ENCODE results near the gene PRICKLE2.

Gene PRICKLE2

GRCh38 chr3:64157150-64158035 lies 67.9 kb downstream of the PRICKLE2 start:
- DNase-seq (ENCODE audit: low spot score) = no peak

- no peak for DNase-seq (ENCODE audit: low spot score)
These were observed 69.9 kb downstream of the PRICKLE2 start for GRCh38 chr3:64155328-64155727.

DNA sequence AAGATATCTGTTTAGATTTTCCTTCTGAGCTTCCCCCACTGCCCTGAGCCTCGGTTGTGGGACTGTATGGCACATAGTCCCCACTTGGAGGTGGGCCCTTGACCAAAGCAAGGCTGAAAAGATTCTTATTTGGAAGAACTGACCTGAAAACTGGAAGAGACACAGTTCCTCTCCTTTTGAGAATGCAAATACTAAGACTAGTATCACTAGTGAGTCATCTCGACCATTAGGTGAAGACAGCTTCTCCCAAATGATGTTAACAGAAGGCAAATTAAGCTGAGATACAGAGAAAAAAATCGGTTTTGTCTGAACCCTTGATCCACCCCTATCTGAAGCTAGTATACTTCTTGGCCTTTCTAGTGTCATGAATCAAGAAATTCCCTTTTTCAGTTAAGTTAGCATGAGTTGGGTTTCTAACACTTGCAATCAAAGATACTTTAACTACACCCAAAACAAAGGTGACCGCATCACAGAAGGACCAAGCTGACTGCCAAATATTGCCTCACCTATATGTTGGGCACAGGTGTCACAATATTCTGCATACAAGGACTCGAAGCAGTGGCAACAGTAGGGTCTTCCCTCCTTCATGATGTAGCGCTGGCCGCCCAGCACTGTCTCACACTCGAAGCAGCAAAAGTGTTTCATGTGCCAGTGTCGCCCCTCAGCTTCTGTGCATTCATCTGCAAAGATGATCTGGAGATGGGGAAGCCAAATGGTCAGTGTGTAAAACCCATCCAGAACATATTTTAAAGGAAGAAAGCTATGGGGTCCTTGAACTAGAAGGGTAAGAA lies 72.4 kb downstream of the PRICKLE2 start:
- no peak for DNase-seq (ENCODE audit: low spot score)

GRCh38 chr3:64152086-64152485 lies 73.2 kb downstream of the PRICKLE2 start:
- no peak for DNase-seq (ENCODE audit: low spot score)

DNA sequence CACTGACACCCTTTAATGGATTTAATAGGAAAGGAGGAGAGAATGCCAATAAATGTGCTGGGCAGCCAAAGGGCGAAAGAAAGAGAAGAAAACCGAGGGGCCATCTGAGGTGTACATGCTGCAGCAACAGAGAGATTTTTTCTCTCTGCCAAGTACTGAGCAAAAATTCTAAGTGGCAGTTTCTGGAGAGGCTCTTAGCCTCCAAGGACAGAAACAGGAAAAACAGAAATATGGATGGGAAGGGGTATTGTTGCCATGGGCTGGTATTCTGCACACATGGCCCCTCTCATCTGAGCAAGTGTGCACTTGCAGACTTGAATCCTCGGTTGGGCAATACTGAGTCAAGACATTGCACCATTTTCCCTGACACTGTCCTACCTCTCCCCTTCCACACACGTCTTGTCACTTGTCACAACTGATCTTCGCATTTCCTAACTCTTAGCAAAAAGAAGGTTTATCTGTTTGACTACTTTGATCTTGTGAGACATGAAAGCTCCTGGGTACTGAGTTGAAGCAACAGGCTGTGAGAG lies 73.9 kb downstream of the PRICKLE2 start:
- DNase-seq (ENCODE audit: low spot score) = no peak

DNA sequence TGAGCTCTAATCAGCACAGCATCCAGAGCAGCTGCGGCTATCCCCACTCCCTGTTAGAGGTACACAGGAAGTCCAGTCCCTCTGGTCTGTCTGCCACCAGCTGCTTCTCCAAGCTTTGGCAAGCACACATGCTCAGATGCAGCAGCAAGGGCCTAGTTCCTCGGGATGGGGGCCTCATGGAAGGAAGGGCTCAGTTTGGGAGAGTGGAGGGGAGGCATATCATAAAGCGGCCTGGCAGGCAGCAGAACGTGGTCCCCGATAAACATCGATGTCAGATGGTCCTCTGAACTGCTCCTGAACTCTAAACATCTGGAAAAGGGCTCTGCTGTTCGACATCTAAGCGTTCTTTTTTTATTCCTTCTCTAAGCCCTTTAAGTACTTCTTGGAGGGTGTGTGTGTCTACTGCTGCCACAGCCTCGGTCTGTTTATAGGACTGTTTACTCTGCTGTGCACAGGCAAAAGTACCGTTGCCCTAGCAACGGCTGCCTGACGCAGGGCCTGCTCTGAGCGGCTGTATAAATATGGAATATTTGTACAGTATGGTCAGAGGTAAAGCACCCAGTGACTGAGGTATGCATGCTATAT lies 74.6 kb downstream of the PRICKLE2 start:
- DNase-seq (ENCODE audit: low spot score) = peak; percentile 62

DNA sequence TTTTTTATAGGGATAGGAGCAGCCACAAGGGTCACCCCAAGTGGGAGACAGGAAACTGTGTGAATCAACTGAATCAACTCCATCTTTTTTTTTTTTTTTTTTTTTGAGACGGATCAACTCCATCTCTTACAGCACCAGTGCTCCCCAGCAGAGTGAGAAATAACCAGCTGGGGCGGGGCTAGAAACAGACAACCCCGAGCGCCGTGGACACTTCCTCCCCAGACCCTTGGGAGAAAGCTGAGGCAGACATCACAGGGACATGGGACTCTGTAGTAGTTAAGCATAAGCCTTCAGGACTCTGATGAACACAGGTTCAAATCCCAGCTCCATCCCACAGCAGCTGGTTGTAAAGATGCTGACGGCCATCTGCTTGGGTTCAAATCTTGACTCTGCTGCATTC lies 75.4 kb downstream of the PRICKLE2 start:
- no peak for DNase-seq (ENCODE audit: low spot score)

- no peak for DNase-seq (ENCODE audit: low spot score)
These were observed 76.2 kb downstream of the PRICKLE2 start for GRCh38 chr3:64148955-64149653.

DNA sequence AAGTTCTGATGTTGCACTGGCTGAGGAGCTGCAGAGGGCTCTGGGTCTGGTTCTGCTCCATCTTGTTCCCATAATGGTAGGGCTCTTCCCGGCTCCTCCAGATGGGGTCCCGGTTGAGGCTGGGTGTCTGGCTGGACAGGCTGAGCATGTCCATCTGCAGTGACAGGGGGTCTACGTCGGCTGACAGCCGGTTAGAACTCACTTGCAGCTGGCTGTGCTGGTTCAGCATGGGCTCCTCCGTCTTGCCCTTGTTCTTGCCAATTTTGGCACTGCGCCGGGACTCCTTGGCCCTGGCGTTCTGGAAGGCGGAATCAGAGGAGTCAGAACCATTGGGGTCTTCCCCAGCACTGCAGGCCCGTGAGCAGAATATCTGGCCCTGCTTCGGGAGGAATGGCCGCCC lies 78.1 kb downstream of the PRICKLE2 start:
- DNase-seq (ENCODE audit: low spot score) = no peak

GRCh38 chr3:64145438-64145837 lies 79.8 kb downstream of the PRICKLE2 start:
- DNase-seq (ENCODE audit: low spot score) = no peak

DNA sequence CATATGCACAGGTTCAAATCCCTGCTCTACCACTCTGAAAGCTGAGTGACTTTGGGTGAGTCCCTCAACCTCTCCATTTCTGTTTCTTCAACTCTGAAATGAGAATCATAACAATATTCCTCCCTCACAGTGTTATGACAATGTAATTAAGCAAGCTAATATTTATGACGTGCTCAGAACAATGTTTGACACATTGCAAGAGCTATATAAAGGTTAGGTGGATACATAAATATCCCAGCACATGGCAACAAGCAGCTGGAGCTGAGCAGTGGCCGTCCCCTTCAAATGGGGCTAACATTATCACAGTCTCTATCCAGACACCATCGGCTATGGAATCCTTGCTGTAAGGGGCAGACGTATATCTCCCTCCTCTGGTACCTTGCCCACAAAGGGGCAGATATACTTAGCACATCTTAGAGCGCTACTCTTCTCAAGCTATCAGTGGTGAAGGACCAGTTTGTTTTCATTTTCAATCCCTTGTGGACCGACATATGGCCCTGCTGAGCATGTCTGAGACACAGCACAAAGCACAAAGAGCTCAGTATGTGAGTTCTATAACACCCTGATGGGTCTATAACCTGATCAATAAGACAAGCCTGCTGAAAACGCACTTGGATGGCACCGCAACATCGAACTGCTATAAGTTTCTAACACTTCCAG lies 80.9 kb downstream of the PRICKLE2 start:
- no peak for DNase-seq (ENCODE audit: low spot score)

GRCh38 chr3:64143409-64144130 lies 81.7 kb downstream of the PRICKLE2 start:
- DNase-seq (ENCODE audit: low spot score) = peak; percentile 48

DNA sequence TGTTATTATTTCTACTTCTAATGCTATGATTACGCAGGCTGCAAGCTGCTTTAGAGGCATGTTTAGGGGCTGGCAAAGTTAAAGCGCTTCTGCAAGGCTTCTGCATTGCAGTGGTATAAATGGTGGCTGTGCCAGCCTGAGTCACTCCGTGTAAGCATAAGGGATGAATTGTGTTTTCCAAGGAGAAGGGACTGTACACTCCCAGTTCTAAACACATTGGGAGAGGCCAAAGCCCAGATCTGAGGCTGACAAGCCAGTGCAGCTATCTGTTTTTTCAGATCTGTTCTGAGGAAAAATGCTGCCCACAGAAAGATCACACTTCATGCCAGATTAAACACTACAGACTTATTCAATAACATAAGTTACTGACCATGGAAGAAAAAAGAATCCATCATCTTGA lies 83.8 kb downstream of the PRICKLE2 start:
- no peak for DNase-seq (ENCODE audit: low spot score)

- no peak for DNase-seq (ENCODE audit: low spot score)
These were observed 84.6 kb downstream of the PRICKLE2 start for GRCh38 chr3:64140651-64141050.

DNA sequence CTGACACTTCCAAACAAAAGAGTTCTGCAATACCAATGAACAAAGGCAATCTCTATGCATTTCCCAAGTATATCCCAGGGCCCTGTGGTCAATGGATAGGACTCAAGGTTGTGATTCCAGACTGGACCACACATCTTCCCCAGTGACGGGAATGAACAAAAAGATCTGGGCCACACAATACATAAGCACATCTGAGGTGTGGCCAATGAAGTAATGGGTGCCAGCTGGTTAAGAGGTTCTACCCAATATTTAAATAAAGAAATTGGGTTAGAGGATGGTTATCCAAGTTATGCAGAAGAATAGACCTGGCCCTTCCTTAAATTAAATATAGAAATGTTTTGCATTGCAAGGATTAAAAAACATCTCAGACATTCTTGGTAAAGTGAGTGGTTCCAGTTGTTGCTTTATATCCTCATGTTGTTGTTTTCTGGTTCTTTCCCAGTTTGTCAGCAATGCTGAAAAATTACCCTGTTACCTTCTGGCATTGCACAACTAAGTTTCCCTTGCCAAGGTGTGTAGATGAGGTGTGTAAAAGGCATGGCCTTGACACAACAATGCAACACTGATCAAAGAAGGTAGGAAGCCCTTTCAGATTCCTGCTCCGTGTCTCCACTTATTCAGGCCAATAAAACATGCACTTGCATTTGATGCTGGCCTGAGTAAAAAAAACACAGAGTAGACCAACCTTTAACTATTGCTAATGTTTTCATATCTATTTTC lies 86.5 kb downstream of the PRICKLE2 start:
- DNase-seq (ENCODE audit: low spot score) = no peak

DNA sequence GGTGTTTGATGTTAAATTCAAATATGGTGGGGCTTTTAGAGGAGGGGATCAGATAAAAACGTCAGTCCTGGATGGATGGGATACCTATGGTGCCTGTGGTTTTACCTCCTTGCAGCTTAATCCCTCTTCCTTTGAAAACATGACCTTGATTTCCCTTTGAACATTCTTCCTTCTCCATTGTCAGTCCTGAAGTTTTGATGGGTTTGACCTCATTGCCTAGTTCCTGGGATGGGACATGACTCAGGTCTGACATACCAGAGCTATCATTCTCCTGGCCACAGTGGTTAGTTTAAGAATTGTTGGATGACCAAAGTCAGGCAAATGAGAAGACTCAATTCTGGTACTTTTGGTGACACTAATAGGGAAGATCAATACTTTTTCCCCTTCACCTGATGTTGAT lies 87.2 kb downstream of the PRICKLE2 start:
- peak; percentile 65 for DNase-seq (ENCODE audit: low spot score)

DNA sequence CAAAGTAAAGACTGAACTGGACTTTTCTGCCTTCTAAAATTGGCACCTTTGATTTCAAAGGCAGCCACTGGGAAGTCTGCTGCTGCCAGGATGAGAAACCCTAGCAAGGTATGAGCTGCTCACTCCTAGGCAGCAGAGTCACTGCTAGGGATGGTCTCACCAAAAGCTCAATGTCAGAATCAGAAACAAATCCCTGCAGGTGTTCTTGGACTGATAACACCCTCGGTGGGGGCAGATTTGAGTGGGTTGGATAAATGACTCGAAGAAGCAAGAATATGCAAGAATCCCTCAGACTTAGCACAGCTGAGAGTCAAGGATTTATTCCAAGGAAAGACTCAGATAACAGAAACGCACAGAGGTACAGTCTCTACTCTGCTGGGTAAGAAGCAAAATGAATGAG lies 90.4 kb downstream of the PRICKLE2 start:
- no peak for DNase-seq (ENCODE audit: low spot score)

GRCh38 chr3:64133987-64134386 lies 91.3 kb downstream of the PRICKLE2 start:
- no peak for DNase-seq (ENCODE audit: low spot score)

GRCh38 chr3:64133272-64133671 lies 92.0 kb downstream of the PRICKLE2 start:
- no peak for DNase-seq (ENCODE audit: low spot score)

Data from kidney tubule cell (primary cell).